ENCODE measurements around the gene CCDC158. TPM values are rescaled to one million over a fixed set of nuclear protein-coding genes. Genes with fewer than 3 reads are reported as not detected.

The CCDC158 gene
- total and polyA plus RNA-seq, 10 of the 15 experiments (the other 5 are each of a cell fraction or from before 2014, with no cell fraction given): not detected

- in situ Hi-C loops (cut with MboI): no loop called here
- CTCF ChIA-PET: no interaction called here
Observed at GRCh38 chr4:76386566-76387305, 34.2 kb downstream of the CCDC158 start.

More at GRCh38 chr4:76386566-76387305, 34.2 kb downstream of the CCDC158 start:
- H3K9ac ChIP-seq (ENCODE audit: control insufficient read depth, insufficient read depth, low read length): no peak overlapping the region
- no peak overlapping the region for H3K4me2 ChIP-seq (ENCODE audit: control insufficient read depth, insufficient read depth)
- 32% methylated on average over 6 of the region's 6 CpGs for WGBS (ENCODE audit: insufficient coverage, insufficient replicate concordance, low lambda C conversion rate, missing lambda C conversion rate)
- no peaks in the 10 kb centered on the region; a peak in 1 of 4 replicates for H3K27me3 ChIP-seq (replicated peaks in 1 of 2; ENCODE audit: control insufficient read depth in 2 of 2, insufficient read depth in 2 of 2, low read length in 1 of 2)
- POLR2A ChIA-PET: no interaction called here
- no peak for TF ChIP-seq USF1 (IDR thresholded peaks at IDR 0.05; ENCODE audit: borderline replicate concordance, extremely low read length, insufficient read depth, low read depth, low read length)
- no peak for TF ChIP-seq RELB (IDR thresholded peaks at IDR 0.05; ENCODE audit: low read depth)
- TF ChIP-seq ATF2 (IDR thresholded peaks at IDR 0.05; ENCODE audit: low read length): no peak
- TF ChIP-seq SMARCA5 (IDR thresholded peaks at IDR 0.05): no peak
- no peak for TF ChIP-seq E2F4 (IDR thresholded peaks at IDR 0.05; ENCODE audit: low read depth, low read length)
- TF ChIP-seq RAD21 (IDR thresholded peaks at IDR 0.05; ENCODE audit: insufficient read depth, low read depth, low read length): no peak
- TF ChIP-seq SMC3 (IDR thresholded peaks at IDR 0.05; ENCODE audit: borderline replicate concordance, low read length): no peak
- TF ChIP-seq BRCA1 (IDR thresholded peaks at IDR 0.05; ENCODE audit: low read depth, low read length): no peak
- FAIRE-seq (no peak), DNase-seq (ENCODE audit: low read depth, low spot score) (no peak), ATAC-seq (no peak)
- no TSS peak for BruUV-seq (replicated peaks)
- intact Hi-C loops (cut with micrococcal nuclease; ENCODE audit: unreplicated experiment): no loop called here
- H3K4me3 ChIP-seq: no peak overlapping the region
- H4K20me1 ChIP-seq (ENCODE audit: control insufficient read depth, insufficient read depth): no peaks in the 10 kb centered on the region
- H3K4me1 ChIP-seq (ENCODE audit: control insufficient read depth, insufficient read depth, low read length): no peaks in the 10 kb centered on the region
- H2AFZ ChIP-seq (ENCODE audit: control insufficient read depth, low read depth, low read length): no peak overlapping the region
- no peaks in the 10 kb centered on the region; the same call in 2 of the 3 replicates for H3K9me3 ChIP-seq (replicated peaks; ENCODE audit: control insufficient read depth, insufficient read depth, low read length)
- H3K27ac ChIP-seq (ENCODE audit: control insufficient read depth, insufficient read depth): no peak overlapping the region
- H3K36me3 ChIP-seq (ENCODE audit: control insufficient read depth in 2 of 2, insufficient read depth in 2 of 2, low read length in 1 of 2): no peaks in the 10 kb centered on the region
- RAD21 ChIA-PET (ENCODE audit: unreplicated experiment): no interaction called here
- H3K79me2 ChIP-seq (ENCODE audit: control insufficient read depth, insufficient read depth, low read length): no peaks in the 10 kb centered on the region
- SMC1A ChIA-PET (ENCODE audit: uncharacterized antibody, unreplicated experiment): no interaction called here

Measured in GM12878 (cell line).